RWPE2 (cell line): ENCODE results near the gene DUSP16.

Source experiments
- ATAC-seq: fragments of 200-7000 bp; cut with Tn5 transposase; 3 replicates; pipeline ENCODE4 v1.9.1; 2021; ENCODE audit warnings: low read depth
- DNase-seq: peaks from one replicate; pipeline ENCODE4 v3.0.0-alpha.2; 2020; ENCODE audit warnings: low spot score
- H3K27ac ChIP-seq: fragments of 450-650 bp; 2 replicates; pipeline ENCODE4 v1.5.1; 2017; ENCODE audit warnings: mild to moderate bottlenecking; ENCODE audit not compliant: poor library complexity, severe bottlenecking
- H3K27me3 ChIP-seq: fragments of 250-450 bp; sonication (Bioruptor Pico); 2 replicates; pipeline ENCODE4 v1.5.1; 2021; ENCODE audit warnings: mild to moderate bottlenecking, moderate library complexity; ENCODE audit not compliant: insufficient read depth, poor library complexity, severe bottlenecking
- H3K36me3 ChIP-seq: fragments of 250-450 bp; sonication (Bioruptor Pico); 2 replicates; pipeline ENCODE4 v1.5.1; 2020; ENCODE audit warnings: low read depth, mild to moderate bottlenecking, moderate library complexity
- H3K4me1 ChIP-seq: fragments of 250-450 bp; sonication (Bioruptor Pico); 2 replicates; pipeline ENCODE4 v1.5.1; 2021; ENCODE audit warnings: mild to moderate bottlenecking, moderate library complexity; ENCODE audit not compliant: insufficient read depth, poor library complexity, severe bottlenecking
- H3K4me3 ChIP-seq: fragments of 250-450 bp; sonication (Bioruptor Pico); 2 replicates; pipeline ENCODE4 v1.5.1; 2021; ENCODE audit warnings: mild to moderate bottlenecking, moderate library complexity; ENCODE audit not compliant: severe bottlenecking
- H3K9me3 ChIP-seq: fragments of 250-450 bp; sonication (Bioruptor Pico); 2 replicates; pipeline ENCODE4 v1.5.1; 2021; ENCODE audit warnings: mild to moderate bottlenecking, moderate library complexity; ENCODE audit not compliant: severe bottlenecking
- CTCF ChIP-seq: fragments of 450-650 bp; IDR thresholded peaks from one replicate; pipeline ENCODE4 v1.5.1; 2017; ENCODE audit warnings: mild to moderate bottlenecking, moderate library complexity; ENCODE audit not compliant: poor library complexity, severe bottlenecking

The DUSP16 gene

GRCh38 chr12:12465522-12465921 lies 97.1 kb downstream of the DUSP16 start:
- Histone ChIP-seq H3K4me1 (peaks cover 12% of the 10 kb centered on the region), H3K9me3 (no peaks in the 10 kb centered on the region), H3K4me3 (no peak overlapping the region), H3K36me3 (no peaks in the 10 kb centered on the region), H3K27ac (no peak overlapping the region), H3K27me3 (no peaks in the 10 kb centered on the region)
- no peak for TF ChIP-seq CTCF
- DNase-seq (no peak), ATAC-seq (no peak)

- DNase-seq (no peak), ATAC-seq (no peak)
- H3K4me1 ChIP-seq, result no peaks in the 10 kb centered on the region
- H3K9me3 ChIP-seq, result no peaks in the 10 kb centered on the region
- H3K4me3 ChIP-seq, result no peak overlapping the region
- no peaks in the 10 kb centered on the region for H3K27me3 ChIP-seq
- no peak overlapping the region for H3K27ac ChIP-seq
- no peaks in the 10 kb centered on the region for H3K36me3 ChIP-seq
- no peak for TF ChIP-seq CTCF
Observed at GRCh38 chr12:12461923-12462315, 100.7 kb downstream of the DUSP16 start.

GRCh38 chr12:12460935-12461922 lies 101.4 kb downstream of the DUSP16 start:
- H3K27me3 ChIP-seq, result no peaks in the 10 kb centered on the region
- no peak for DNase-seq
- H3K36me3 ChIP-seq, result no peaks in the 10 kb centered on the region
- ATAC-seq, result no peak
- H3K4me1 ChIP-seq, result no peaks in the 10 kb centered on the region
- H3K4me3 ChIP-seq, result no peak overlapping the region
- no peak for TF ChIP-seq CTCF
- no peak overlapping the region for H3K27ac ChIP-seq
- H3K9me3 ChIP-seq, result no peaks in the 10 kb centered on the region

- no peak for ATAC-seq
- Histone ChIP-seq H3K9me3 (no peaks in the 10 kb centered on the region), H3K36me3 (no peaks in the 10 kb centered on the region), H3K4me3 (no peak overlapping the region), H3K27me3 (no peaks in the 10 kb centered on the region), H3K4me1 (no peaks in the 10 kb centered on the region), H3K27ac (no peak overlapping the region)
- no peak for TF ChIP-seq CTCF
- no peak for DNase-seq
Observed at GRCh38 chr12:12456637-12457036, 106.0 kb downstream of the DUSP16 start.

- DNase-seq (no peak), ATAC-seq (no peak)
- TF ChIP-seq CTCF, result no peak
- H3K4me3 ChIP-seq, result no peak overlapping the region
- no peaks in the 10 kb centered on the region for H3K9me3 ChIP-seq
- no peak overlapping the region for H3K27ac ChIP-seq
- no peaks in the 10 kb centered on the region for H3K36me3 ChIP-seq
- H3K4me1 ChIP-seq, result peaks cover 7% of the 10 kb centered on the region
- no peaks in the 10 kb centered on the region for H3K27me3 ChIP-seq
Observed at GRCh38 chr12:12454315-12454714, 108.3 kb downstream of the DUSP16 start.
